HG03469 (cell line): Measurements from ENCODE around the gene ANO2.

Experiments used
- ATAC-seq: cut with Tn5 transposase; IDR thresholded peaks from one replicate; pipeline ENCODE4 v1.9.1; 2021; ENCODE audit warnings: mild to moderate bottlenecking, moderate library complexity, moderate number of reproducible peaks; ENCODE audit not compliant: unreplicated experiment

ANO2 gene

GRCh38 chr12:5964913-5965900 is 20.1 kb upstream of the ANO2 start:
- ATAC-seq, result no peak

DNA sequence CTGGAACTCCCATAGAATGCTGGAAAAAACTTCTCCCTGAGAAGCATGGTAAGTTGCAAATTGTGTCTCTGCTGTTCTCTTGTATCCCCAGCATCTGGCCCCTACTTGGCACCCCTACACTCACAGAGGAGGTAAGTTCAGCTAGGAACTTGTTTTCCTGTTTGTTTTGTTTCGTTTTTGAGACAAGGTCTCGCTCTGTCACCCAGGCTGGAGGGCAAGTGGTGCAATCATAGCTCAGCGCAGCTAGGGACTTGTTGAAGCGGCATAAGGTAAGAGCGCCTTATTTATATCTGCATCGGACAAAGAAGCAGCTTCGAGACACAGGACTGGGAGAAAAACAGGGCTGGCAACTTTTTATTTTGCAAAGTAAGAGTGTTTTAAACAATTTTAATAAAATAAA is 18.5 kb upstream of the ANO2 start:
- no peak for ATAC-seq

- no peak for ATAC-seq
Measured at GRCh38 chr12:5960783-5961182, 15.7 kb upstream of the ANO2 start.

DNA sequence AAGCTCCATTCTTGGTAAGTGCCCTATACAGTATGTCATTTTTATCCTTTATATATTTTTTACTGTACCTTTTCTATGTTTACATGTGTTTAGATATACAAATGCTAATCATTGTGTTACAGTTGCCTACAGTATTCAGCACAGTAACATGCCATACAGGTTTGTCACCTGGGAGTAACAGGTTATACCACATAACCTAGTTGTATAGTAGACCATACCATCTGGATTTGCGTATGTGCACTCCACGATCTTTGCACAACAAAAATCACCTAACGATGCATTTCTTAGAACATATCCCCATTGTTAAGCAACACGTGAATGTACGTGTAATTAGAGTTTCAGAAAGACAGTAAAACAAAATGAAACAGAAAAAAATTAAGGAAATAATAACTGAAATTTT is 11.9 kb upstream of the ANO2 start:
- ATAC-seq, result no peak

DNA sequence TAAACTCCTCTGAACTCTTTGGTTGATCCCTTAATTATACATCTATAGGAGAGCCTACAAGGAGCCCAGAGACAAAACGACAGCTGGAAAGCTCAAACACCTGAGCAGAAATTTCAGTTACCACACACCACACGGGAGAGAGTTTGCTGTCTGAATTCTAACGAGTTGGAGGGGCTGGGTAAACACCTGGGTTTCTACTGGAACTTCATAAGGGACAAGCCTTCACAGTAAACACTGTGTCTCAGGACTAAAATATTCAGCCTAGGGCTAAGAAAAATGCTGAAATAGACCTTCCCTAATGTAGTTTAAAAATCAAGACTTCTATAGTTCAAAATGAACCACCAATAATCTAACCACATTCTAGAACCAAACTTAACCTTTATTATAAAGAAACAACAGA is 9.6 kb upstream of the ANO2 start:
- ATAC-seq, result no peak

DNA sequence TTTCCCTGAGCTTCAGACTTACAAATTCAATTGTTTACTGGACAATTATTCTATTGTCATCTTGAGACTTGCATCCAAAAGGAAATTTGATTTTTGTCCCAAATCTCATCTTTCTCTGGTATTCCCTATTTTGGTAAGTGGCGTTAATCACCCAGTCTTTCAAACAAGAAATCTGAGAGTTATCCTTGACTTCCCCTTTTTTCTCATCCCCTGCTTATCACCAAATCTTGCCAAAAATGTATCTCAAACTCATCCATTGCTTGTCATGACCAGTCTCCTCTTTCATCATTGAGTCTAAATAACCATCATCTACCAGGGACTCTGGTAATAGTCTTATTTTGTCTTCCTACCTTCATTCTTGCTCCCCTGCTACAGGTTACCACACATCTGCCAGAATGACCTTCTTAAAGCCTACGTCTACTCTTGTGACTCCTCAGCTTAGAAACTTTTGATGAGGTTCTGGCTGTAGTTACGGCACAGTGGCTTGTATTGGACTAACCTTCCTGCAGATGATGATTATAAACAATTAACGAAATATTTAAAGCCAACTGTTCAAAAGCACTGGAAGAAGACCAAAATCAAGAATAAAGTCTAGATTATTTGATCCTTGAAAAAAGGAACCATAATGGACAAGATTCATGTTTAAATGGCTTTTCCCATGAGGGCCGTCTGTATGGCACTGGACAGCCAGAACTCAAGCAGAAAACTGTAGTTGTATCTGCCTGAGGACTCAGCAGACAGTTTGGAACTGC is 9.0 kb upstream of the ANO2 start:
- ATAC-seq, result no peak

DNA sequence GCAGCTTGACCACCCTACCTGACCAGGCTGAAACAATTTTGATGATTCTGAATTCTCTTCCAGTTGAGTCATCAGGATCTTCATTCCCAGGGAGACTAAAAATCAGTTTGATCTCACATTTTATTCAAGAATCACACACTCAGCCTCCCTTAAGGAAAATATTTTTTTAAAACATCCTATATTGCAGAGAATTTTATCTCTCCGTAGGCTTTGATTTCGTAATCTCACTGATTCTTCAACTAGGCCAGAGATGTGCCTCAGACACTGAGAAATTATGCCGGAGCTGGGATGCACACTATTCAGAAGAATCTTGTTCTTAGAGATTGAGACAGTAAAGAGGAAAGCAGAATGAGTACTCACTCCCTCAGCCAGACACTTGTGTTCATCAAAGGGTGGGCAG is 7.0 kb upstream of the ANO2 start:
- no peak for ATAC-seq

- no peak for ATAC-seq
Measured at GRCh38 chr12:5948696-5949095, 3.6 kb upstream of the ANO2 start.

DNA sequence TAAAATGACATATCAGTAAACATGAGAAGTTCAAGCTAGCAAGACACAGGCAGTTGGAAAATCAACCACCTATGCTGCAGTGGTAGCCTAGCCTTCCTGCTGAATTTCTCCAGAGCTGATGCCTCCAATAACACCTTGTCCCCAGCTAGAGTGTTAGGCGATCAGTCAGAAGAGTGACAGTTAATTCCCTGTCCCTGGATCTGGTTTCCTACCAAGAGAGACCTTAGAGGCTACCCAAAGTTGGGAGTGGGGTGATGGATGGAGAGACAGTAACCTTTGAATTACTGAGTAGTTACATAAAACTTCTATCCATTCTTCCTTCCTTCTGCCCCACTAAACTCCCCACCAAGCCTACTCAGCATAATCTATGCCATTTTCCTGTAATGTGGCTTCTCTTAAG is 1.9 kb upstream of the ANO2 start:
- ATAC-seq, result no peak

DNA sequence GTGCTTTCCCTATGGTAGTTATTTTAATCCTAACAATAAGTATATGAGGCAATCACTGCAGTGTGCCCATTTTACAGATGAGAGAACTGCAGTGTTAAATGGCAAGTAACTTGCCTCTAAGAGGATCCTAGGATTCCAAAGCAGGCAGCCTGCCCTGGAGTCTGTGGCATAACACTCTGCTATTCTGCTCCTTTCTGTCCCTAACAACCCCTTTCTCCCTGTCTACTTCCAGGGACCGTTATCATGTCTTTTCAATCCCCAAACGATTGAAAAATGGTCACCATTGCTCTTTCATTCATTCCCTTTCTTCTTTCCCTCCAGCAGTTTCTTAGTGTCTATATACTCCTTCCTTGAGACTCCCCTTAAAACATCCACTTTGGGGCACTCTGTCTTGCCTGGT is 1.3 kb upstream of the ANO2 start:
- no peak for ATAC-seq

DNA sequence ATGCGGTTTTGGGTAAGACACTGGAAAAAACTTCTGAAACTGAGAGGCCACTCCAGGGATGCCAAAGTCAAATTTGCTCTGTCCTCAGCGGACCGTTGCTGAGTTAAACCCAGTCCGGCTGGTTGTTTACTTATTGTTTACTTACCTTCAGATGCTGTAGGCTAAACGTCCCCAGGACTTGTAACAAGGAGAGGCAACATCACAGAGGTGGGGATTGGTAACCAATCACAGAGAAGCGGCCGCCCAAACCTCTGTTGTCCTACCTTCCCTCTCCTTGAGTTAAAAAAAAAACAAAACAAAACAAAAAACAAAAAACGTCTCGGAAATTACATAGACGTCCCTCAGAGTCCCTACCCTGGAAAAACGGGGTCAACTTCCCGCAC is 380 bp downstream of the ANO2 start:
- no peak for ATAC-seq

- no peak for ATAC-seq
Measured at GRCh38 chr12:5944053-5944452, 1.0 kb downstream of the ANO2 start.

- no peak for ATAC-seq
Measured at GRCh38 chr12:5941907-5942306, 3.2 kb downstream of the ANO2 start.

- ATAC-seq, result no peak
Measured at GRCh38 chr12:5927732-5928516, 17.1 kb downstream of the ANO2 start.

DNA sequence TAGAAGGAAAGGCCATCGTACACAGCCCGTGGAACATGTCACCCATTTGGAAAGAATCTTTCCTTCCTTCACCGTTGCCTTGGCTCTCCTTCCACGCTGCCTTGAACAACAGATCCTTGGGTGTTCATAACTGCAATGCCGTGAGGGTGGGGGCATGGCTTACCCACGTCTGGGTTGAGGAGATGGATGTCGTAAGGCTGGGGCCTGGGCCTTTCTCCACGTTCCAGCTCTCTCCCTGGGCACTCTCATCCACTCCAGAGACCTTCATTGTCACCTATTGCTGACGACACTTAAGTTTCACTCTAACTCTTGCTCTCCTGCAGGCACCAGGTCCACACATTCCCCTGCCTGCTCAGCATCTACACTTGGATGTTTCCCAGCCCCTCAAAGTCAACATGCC is 19.4 kb downstream of the ANO2 start:
- ATAC-seq, result no peak

GRCh38 chr12:5924342-5924741 is 20.7 kb downstream of the ANO2 start:
- no peak for ATAC-seq

DNA sequence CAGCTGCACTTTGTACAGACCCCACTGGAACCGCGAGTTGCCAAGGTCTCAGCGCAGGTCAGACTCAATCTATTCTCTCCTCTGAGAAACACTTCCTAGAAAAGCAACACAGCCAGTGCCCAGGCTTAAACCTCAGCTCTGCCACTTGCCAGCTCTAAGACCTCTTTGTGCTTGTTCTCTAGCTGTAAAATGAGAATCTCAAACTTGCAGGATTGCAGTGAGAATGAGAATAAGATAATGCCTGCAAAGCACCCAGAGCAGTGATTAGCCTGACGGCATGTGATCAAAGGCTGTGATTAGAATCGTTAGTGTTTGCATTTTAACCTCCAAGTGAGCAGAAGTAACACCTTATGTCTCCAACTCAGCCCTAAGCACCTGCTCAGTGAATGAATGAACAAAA is 21.3 kb downstream of the ANO2 start:
- ATAC-seq, result no peak

- ATAC-seq, result no peak
Measured at GRCh38 chr12:5923043-5923605, 21.9 kb downstream of the ANO2 start.

- ATAC-seq, result no peak
Measured at GRCh38 chr12:5921966-5922899, 22.8 kb downstream of the ANO2 start.
